Liver (tissue), 9 donors: ENCODE results near the gene PYROXD2. TPM values are rescaled to one million over a fixed set of nuclear protein-coding genes. Genes with fewer than 3 reads are reported as not detected.

ENCODE experiments used
- DNase-seq: peaks from one replicate; pipeline ENCODE4 v3.0.0-alpha.2; 2017; ENCODE audit warnings: low spot score
- H3K27ac ChIP-seq, 2 donors: one replicate each; pipeline ENCODE4 v1.7.0; 2013; ENCODE audit warnings: inconsistent platforms in 2 of 2, low read length in 2 of 2, control low read depth in 1 of 2, low read depth in 1 of 2, mild to moderate bottlenecking in 1 of 2
- H3K27me3 ChIP-seq, 4 donors: one replicate each; pipeline versions ENCODE4 v1.6.1 to v1.7.0; 2013; ENCODE audit warnings: low read length in 3 of 4, inconsistent platforms in 1 of 4, mild to moderate bottlenecking in 1 of 4, moderate library complexity in 1 of 4; ENCODE audit not compliant: control insufficient read depth in 4 of 4, insufficient read depth in 4 of 4
- H3K36me3 ChIP-seq, 4 donors: one replicate each; pipeline versions ENCODE4 v1.6.1 to v1.7.0; 2013; ENCODE audit warnings: low read length in 3 of 4, mild to moderate bottlenecking in 3 of 4, low read depth in 1 of 4, moderate library complexity in 1 of 4; ENCODE audit not compliant: control insufficient read depth in 4 of 4, insufficient read depth in 3 of 4
- H3K4me1 ChIP-seq, 4 donors: one replicate each; pipeline versions ENCODE4 v1.6.1 to v1.7.0; 2013; ENCODE audit warnings: low read length in 3 of 4, mild to moderate bottlenecking in 3 of 4, moderate library complexity in 1 of 4; ENCODE audit not compliant: control insufficient read depth in 4 of 4, insufficient read depth in 4 of 4
- H3K4me3 ChIP-seq, 3 donors: one replicate each; pipeline versions ENCODE4 v1.6.1 to v1.7.0; 2013; ENCODE audit warnings: low read length in 3 of 3, control low read depth in 1 of 3, low read depth in 1 of 3, mild to moderate bottlenecking in 1 of 3
- H3K9ac ChIP-seq, 2 donors: one replicate each; pipeline ENCODE4 v1.7.0; 2013; ENCODE audit warnings: low read length in 2 of 2, mild to moderate bottlenecking in 2 of 2, moderate library complexity in 2 of 2, control low read depth in 1 of 2, low read depth in 1 of 2
- H3K9me3 ChIP-seq, 4 donors: one replicate each; pipeline versions ENCODE4 v1.6.1 to v1.7.0; 2013; ENCODE audit warnings: low read length in 3 of 4; ENCODE audit not compliant: control insufficient read depth in 4 of 4
- EGR1 ChIP-seq, 2 donors: IDR thresholded peaks; 2 replicates each; pipeline ENCODE4 v1.6.1; 2016 to 2018; ENCODE audit warnings: antibody characterized with exemption in 2 of 2, low read depth in 2 of 2
- FOXA1 ChIP-seq: IDR thresholded peaks from 2 replicates; pipeline ENCODE4 v1.6.1; 2016; ENCODE audit warnings: antibody characterized with exemption
- FOXA2 ChIP-seq: IDR thresholded peaks from 2 replicates; pipeline ENCODE4 v1.6.1; 2016; ENCODE audit warnings: antibody characterized with exemption
- GABPA ChIP-seq, 2 donors: IDR thresholded peaks in 1 of 2; conservative IDR thresholded peaks in 1 of 2; 2 replicates each; pipeline ENCODE4 v1.6.1; 2016; ENCODE audit warnings: antibody characterized with exemption in 2 of 2, mild to moderate bottlenecking in 1 of 2, moderate library complexity in 1 of 2
- HNF4A ChIP-seq, 2 donors: conservative IDR thresholded peaks; 2 replicates each; pipeline ENCODE4 v1.6.1; 2016; ENCODE audit warnings: antibody characterized with exemption in 2 of 2, mild to moderate bottlenecking in 2 of 2
- HNF4G ChIP-seq: IDR thresholded peaks from 2 replicates; pipeline ENCODE4 v1.6.1; 2016; ENCODE audit warnings: antibody characterized with exemption
- JUND ChIP-seq, 2 donors: IDR thresholded peaks; 2 replicates each; pipeline ENCODE4 v1.6.1; 2016; ENCODE audit warnings: antibody characterized with exemption in 2 of 2
- MAX ChIP-seq: IDR thresholded peaks from 2 replicates; pipeline ENCODE4 v1.6.1; 2016; ENCODE audit warnings: antibody characterized with exemption
- NR2F2 ChIP-seq: IDR thresholded peaks from 2 replicates; pipeline ENCODE4 v1.6.1; 2016; ENCODE audit warnings: antibody characterized with exemption
- RAD21 ChIP-seq, 2 donors: IDR thresholded peaks; 2 replicates each; pipeline ENCODE4 v1.6.1; 2016; ENCODE audit warnings: antibody characterized with exemption in 2 of 2, mild to moderate bottlenecking in 2 of 2
- REST ChIP-seq: IDR thresholded peaks from 2 replicates; pipeline ENCODE4 v1.6.1; 2016; ENCODE audit warnings: antibody characterized with exemption, mild to moderate bottlenecking
- RXRA ChIP-seq, 2 donors: IDR thresholded peaks; 2 replicates each; pipeline ENCODE4 v1.6.1; 2017 to 2018; ENCODE audit warnings: antibody characterized with exemption in 2 of 2, mild to moderate bottlenecking in 1 of 2
- SP1 ChIP-seq: IDR thresholded peaks from 2 replicates; pipeline ENCODE4 v1.6.1; 2018; ENCODE audit warnings: antibody characterized with exemption, mild to moderate bottlenecking
- TAF1 ChIP-seq: conservative IDR thresholded peaks from 2 replicates; pipeline ENCODE4 v1.6.1; 2016; ENCODE audit warnings: antibody characterized with exemption, mild to moderate bottlenecking
- YY1 ChIP-seq: IDR thresholded peaks from 2 replicates; pipeline ENCODE4 v1.6.1; 2016; ENCODE audit warnings: antibody characterized with exemption, mild to moderate bottlenecking
- WGBS: extraction: QIAGEN DNeasy Blood & Tissue Kit; methylation state at CpG from one replicate; pipeline ENCODE4 v1.1.7; 2013; 5-methylcytosine and 5-hydroxymethylcytosine counted together
- polyA plus RNA-seq, 2 donors: library from polyadenylated mRNA; stranded (reverse) in 1 of 2; unstranded in 1 of 2; fragments of 200-250 nt in 1 of 2; fragments of >200 nt in 1 of 2; fragmentation: Nextera tagmentation in 1 of 2; extraction: Ambion mirVana in 1 of 2; gene quantifications; one replicate each; pipeline versions ENCODE4 v1.2.1 to v1.2.3, GENCODE V29; 2013 to 2015
- total RNA-seq, 2 donors: library from RNA; depleted of rRNA; stranded (reverse); fragments of >200 nt; gene quantifications; one replicate each; pipeline ENCODE4 v1.2.3, GENCODE V29; 2014
- TF ChIP-seq, protein P1 (sequence below): IDR thresholded peaks from 2 replicates; pipeline ENCODE4 v1.6.1; 2016; ENCODE audit warnings: antibody characterized with exemption
- TF ChIP-seq, protein P2 (sequence below): IDR thresholded peaks from 2 replicates; pipeline ENCODE4 v1.6.1; 2016; ENCODE audit warnings: antibody characterized with exemption
- donor health status: healthy.
- donor health status: healthy.
- donor health status: healthy.
- donor health status: healthy.
- donor health status: healthy.

PYROXD2 gene
- total and polyA plus RNA-seq, 4 donors = 2.3 to 9.0 (median 4.5) TPM

- Histone ChIP-seq H3K9me3 (no peaks in the 10 kb centered on the region), H3K4me3 (no peak overlapping the region), H3K27me3 (no peaks in the 10 kb centered on the region), H3K36me3 (peaks cover 0 to 11% (median 1%) of the 10 kb centered on the region in 4 donors), H3K27ac (no peak overlapping the region), H3K9ac (no peak overlapping the region), H3K4me1 (no peaks in the 10 kb centered on the region)
- DNase-seq = no peak
- TF ChIP-seq HNF4G = no peak
- no peak for TF ChIP-seq HNF4A (conservative IDR thresholded peaks at IDR 0.05)
- TF ChIP-seq RXRA (IDR thresholded peaks at IDR 0.05) = no peak
- TF ChIP-seq RAD21 (IDR thresholded peaks at IDR 0.05) = no peak
- TF ChIP-seq FOXA1 = no peak
- TF ChIP-seq MAX = no peak
- WGBS = 97% methylated on average over 23 of the region's 23 CpGs
Observed at GRCh38 chr10:98402931-98403718, 11.9 kb downstream of the PYROXD2 start.

- Histone ChIP-seq H3K4me3 (no peak overlapping the region), H3K36me3 (peaks cover 0 to 11% (median 1%) of the 10 kb centered on the region in 4 donors), H3K4me1 (no peaks in the 10 kb centered on the region), H3K27me3 (no peaks in the 10 kb centered on the region), H3K9ac (no peak overlapping the region), H3K9me3 (no peaks in the 10 kb centered on the region), H3K27ac (no peak overlapping the region)
- 75% methylated on average over 7 of the region's 7 CpGs for WGBS
- DNase-seq = no peak
- TF ChIP-seq TAF1 = no peak
- no peak for TF ChIP-seq EGR1 (IDR thresholded peaks at IDR 0.05; ENCODE audit: low read depth in 2 of 2)
- TF ChIP-seq FOXA1 = no peak
- no peak for TF ChIP-seq NR2F2
- no peak for TF ChIP-seq YY1
- TF ChIP-seq RAD21 (IDR thresholded peaks at IDR 0.05) = no peak
- no peak for TF ChIP-seq MAX
- TF ChIP-seq, protein P1, sequence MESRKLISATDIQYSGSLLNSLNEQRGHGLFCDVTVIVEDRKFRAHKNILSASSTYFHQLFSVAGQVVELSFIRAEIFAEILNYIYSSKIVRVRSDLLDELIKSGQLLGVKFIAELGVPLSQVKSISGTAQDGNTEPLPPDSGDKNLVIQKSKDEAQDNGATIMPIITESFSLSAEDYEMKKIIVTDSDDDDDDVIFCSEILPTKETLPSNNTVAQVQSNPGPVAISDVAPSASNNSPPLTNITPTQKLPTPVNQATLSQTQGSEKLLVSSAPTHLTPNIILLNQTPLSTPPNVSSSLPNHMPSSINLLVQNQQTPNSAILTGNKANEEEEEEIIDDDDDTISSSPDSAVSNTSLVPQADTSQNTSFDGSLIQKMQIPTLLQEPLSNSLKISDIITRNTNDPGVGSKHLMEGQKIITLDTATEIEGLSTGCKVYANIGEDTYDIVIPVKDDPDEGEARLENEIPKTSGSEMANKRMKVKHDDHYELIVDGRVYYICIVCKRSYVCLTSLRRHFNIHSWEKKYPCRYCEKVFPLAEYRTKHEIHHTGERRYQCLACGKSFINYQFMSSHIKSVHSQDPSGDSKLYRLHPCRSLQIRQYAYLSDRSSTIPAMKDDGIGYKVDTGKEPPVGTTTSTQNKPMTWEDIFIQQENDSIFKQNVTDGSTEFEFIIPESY = no peak
Observed at GRCh38 chr10:98402478-98402877, 12.5 kb downstream of the PYROXD2 start.

- H3K27ac ChIP-seq = no peak overlapping the region
- H3K36me3 ChIP-seq = peaks cover 0 to 18% (median 1%) of the 10 kb centered on the region in 4 donors
- no peaks in the 10 kb centered on the region for H3K4me1 ChIP-seq
- no peak overlapping the region for H3K4me3 ChIP-seq
- no peaks in the 10 kb centered on the region for H3K9me3 ChIP-seq
- no peak overlapping the region for H3K9ac ChIP-seq
- no peak for DNase-seq
- H3K27me3 ChIP-seq = no peaks in the 10 kb centered on the region
- WGBS = 88% methylated on average over 2 of the region's 2 CpGs
- TF ChIP-seq NR2F2 (no peak), TAF1 (no peak), EGR1 (IDR thresholded peaks at IDR 0.05; ENCODE audit: low read depth in 2 of 2) (no peak), YY1 (no peak), REST (no peak), RAD21 (IDR thresholded peaks at IDR 0.05) (no peak), JUND (IDR thresholded peaks at IDR 0.05) (no peak), FOXA1 (no peak), SP1 (no peak), GABPA (IDR thresholded peaks at IDR 0.05 in 1 of 2, conservative IDR thresholded peaks at IDR 0.05 in 1 of 2) (no peak), MAX (no peak), HNF4G (no peak), FOXA2 (no peak)
- TF ChIP-seq, protein P2, sequence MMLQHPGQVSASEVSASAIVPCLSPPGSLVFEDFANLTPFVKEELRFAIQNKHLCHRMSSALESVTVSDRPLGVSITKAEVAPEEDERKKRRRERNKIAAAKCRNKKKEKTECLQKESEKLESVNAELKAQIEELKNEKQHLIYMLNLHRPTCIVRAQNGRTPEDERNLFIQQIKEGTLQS = no peak
- TF ChIP-seq, protein P1 = no peak
Observed at GRCh38 chr10:98400482-98400881, 14.5 kb downstream of the PYROXD2 start.
